GM06990 (cell line): Measurements from ENCODE around the gene ZNF804A.

Experiments
- DNase-seq: peaks from one replicate; pipeline ENCODE4 v3.0.0-alpha.2; 2011; ENCODE audit not compliant: insufficient read length; ENCODE audit errors: extremely low read depth
- H3K27me3 ChIP-seq: replicated peaks from 2 replicates; pipeline ENCODE4 v1.6.0; 2011; ENCODE audit warnings: low read length; ENCODE audit not compliant: control insufficient read depth, insufficient read depth
- H3K36me3 ChIP-seq: 2 replicates; pipeline ENCODE4 v1.5.1; 2011; ENCODE audit warnings: low read length; ENCODE audit not compliant: control insufficient read depth, insufficient read depth
- H3K4me3 ChIP-seq: replicated peaks from 2 replicates; pipeline ENCODE4 v1.5.1; 2011; ENCODE audit warnings: low read depth, mild to moderate bottlenecking, control low read depth, low read length
- CTCF ChIP-seq: IDR thresholded peaks from 2 replicates; pipeline ENCODE4 v1.5.1; 2011; ENCODE audit warnings: low read length, control low read depth, mild to moderate bottlenecking, inconsistent platforms; ENCODE audit not compliant: insufficient read depth, poor library complexity, severe bottlenecking

Gene ZNF804A

GRCh38 chr2:184769023-184769422 lies 170.7 kb downstream of the ZNF804A start:
- no peak for DNase-seq
- no peak for TF ChIP-seq CTCF
- no peaks in the 10 kb centered on the region for H3K36me3 ChIP-seq
- no peak overlapping the region for H3K4me3 ChIP-seq
- H3K27me3 ChIP-seq: no peaks in the 10 kb centered on the region

DNA sequence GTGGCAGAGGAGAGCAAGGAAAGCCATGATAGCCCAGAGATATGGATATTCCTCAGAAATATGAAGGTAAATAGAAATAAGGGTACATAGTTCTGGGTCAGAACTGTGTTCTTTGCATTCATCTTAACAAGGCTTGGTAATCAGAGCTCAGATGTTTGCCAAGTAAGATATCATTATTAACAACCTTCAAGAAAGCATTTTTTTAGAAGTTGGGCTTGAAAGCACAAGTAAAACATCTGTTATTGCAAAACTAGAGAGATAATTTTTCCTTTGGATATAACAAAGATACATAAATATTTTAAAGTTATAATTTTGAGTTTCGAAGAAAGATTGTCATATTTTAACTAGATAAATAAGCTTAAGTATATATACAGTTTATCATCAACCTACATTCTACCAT lies 171.4 kb downstream of the ZNF804A start:
- H3K27me3 ChIP-seq: no peaks in the 10 kb centered on the region
- no peak for DNase-seq
- no peaks in the 10 kb centered on the region for H3K36me3 ChIP-seq
- no peak for TF ChIP-seq CTCF
- no peak overlapping the region for H3K4me3 ChIP-seq

GRCh38 chr2:184779777-184780176 lies 181.4 kb downstream of the ZNF804A start:
- H3K4me3 ChIP-seq: no peak overlapping the region
- H3K27me3 ChIP-seq: no peaks in the 10 kb centered on the region
- H3K36me3 ChIP-seq: no peaks in the 10 kb centered on the region
- no peak for DNase-seq
- no peak for TF ChIP-seq CTCF

- H3K27me3 ChIP-seq: no peaks in the 10 kb centered on the region
- no peak for DNase-seq
- H3K4me3 ChIP-seq: no peak overlapping the region
- H3K36me3 ChIP-seq: no peaks in the 10 kb centered on the region
- TF ChIP-seq CTCF: no peak
Observed at GRCh38 chr2:184780384-184780783, 182.1 kb downstream of the ZNF804A start.

DNA sequence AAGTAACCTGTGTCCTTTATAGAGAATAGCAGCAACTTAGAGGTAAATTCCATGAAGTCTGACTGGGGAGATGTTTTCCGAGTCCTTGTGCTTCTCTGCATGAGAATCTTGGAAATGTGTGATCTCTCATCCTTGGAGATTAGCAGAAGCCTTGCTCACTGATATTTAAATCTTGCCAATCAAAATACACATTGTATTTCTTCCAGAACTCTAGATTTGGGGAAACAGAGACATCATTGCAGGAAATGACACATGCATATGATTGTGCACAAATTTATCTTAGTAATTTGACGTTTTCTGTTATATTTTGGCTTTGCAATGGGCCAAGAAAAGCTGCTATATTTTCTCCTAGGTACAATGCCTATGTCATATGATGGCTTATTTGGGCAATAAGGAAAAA lies 182.6 kb downstream of the ZNF804A start:
- H3K4me3 ChIP-seq: no peak overlapping the region
- DNase-seq: no peak

More for the DNA sequence above, 182.6 kb downstream of the ZNF804A start:
- Histone ChIP-seq H3K27me3 (no peaks in the 10 kb centered on the region), H3K36me3 (no peaks in the 10 kb centered on the region)
- TF ChIP-seq CTCF: no peak
